MM.1S (cell line): ENCODE measurements around the gene HTR2B.
A peak's percentile ranks its signal among the peaks of the same experiment; 100 is the strongest.

Experiments
- DNase-seq: peaks from one replicate; pipeline ENCODE4 v3.0.0-alpha.2; 2015
- H2AFZ ChIP-seq: fragments of 300-600 bp; sonication (generic); 2 replicates; pipeline ENCODE4 v1.6.0; 2016; ENCODE audit warnings: antibody characterized with exemption, low read length
- H3F3A ChIP-seq: fragments of 300-600 bp; sonication (generic); 2 replicates; pipeline ENCODE4 v1.6.1; 2016; ENCODE audit warnings: mild to moderate bottlenecking, antibody characterized with exemption, low read length, moderate library complexity, mixed read lengths; ENCODE audit not compliant: insufficient read depth
- H3K27ac ChIP-seq: fragments of 300-600 bp; sonication (generic); 2 replicates; pipeline ENCODE4 v1.5.1; 2016; ENCODE audit warnings: mild to moderate bottlenecking, low read length
- H3K27me3 ChIP-seq: fragments of 300-600 bp; sonication (generic); replicated peaks from 2 replicates; pipeline ENCODE4 v1.6.0; 2016; ENCODE audit warnings: low read length; ENCODE audit not compliant: insufficient read depth
- H3K36me3 ChIP-seq: fragments of 300-600 bp; sonication (generic); replicated peaks from 2 replicates; pipeline ENCODE4 v1.6.1; 2016; ENCODE audit warnings: mild to moderate bottlenecking, low read length, mixed read lengths; ENCODE audit not compliant: insufficient read depth
- H3K4me1 ChIP-seq: fragments of 300-600 bp; sonication (generic); 2 replicates; pipeline ENCODE4 v1.6.1; 2016; ENCODE audit warnings: low read length, mixed read lengths
- H3K4me2 ChIP-seq: fragments of 300-600 bp; sonication (generic); 2 replicates; pipeline ENCODE4 v1.6.0; 2016; ENCODE audit warnings: low read depth, low read length
- H3K4me3 ChIP-seq: fragments of 300-600 bp; sonication (generic); 2 replicates; pipeline ENCODE4 v1.5.1; 2016; ENCODE audit warnings: low read length, mixed read lengths
- H3K79me2 ChIP-seq: fragments of 300-600 bp; sonication (generic); 2 replicates; pipeline ENCODE4 v1.6.1; 2016; ENCODE audit warnings: mixed run types, low read length, mixed read lengths
- H3K9ac ChIP-seq: fragments of 300-600 bp; sonication (generic); 2 replicates; pipeline ENCODE4 v1.6.1; 2016; ENCODE audit warnings: low read length, mixed read lengths
- H3K9me2 ChIP-seq: fragments of 300-600 bp; sonication (generic); replicated peaks from 2 replicates; pipeline ENCODE4 v1.6.1; 2016; ENCODE audit warnings: mild to moderate bottlenecking, low read length, mixed read lengths; ENCODE audit not compliant: insufficient read depth
- H3K9me3 ChIP-seq: fragments of 300-600 bp; sonication (generic); replicated peaks from 2 replicates; pipeline ENCODE4 v1.6.1; 2016; ENCODE audit warnings: mild to moderate bottlenecking, low read length, mixed read lengths; ENCODE audit not compliant: insufficient read depth
- H4K20me1 ChIP-seq: fragments of 300-600 bp; sonication (generic); 2 replicates; pipeline ENCODE4 v1.6.1; 2016; ENCODE audit warnings: mild to moderate bottlenecking, low read length, moderate library complexity, mixed read lengths; ENCODE audit not compliant: insufficient read depth
- CTCF ChIP-seq: fragments of 300-600 bp; sonication (generic); IDR thresholded peaks from 2 replicates; pipeline ENCODE4 v1.5.1; 2016; ENCODE audit warnings: antibody characterized with exemption, low read length, mixed read lengths
- EZH2 ChIP-seq: fragments of 300-600 bp; sonication (generic); optimal IDR thresholded peaks from 2 replicates; pipeline ENCODE3; 2017; ENCODE audit warnings: low read depth, mild to moderate bottlenecking, antibody characterized with exemption, low read length, mixed read lengths
- EZH2phosphoT487 ChIP-seq: fragments of 300-600 bp; sonication (generic); IDR thresholded peaks from 2 replicates; pipeline ENCODE4 v1.6.1; 2018; ENCODE audit warnings: antibody characterized with exemption, low read length

HTR2B gene

GRCh38 chr2:231161877-231162329 lies 37.1 kb upstream of the HTR2B start:
- Histone ChIP-seq H3K79me2 (no peaks in the 10 kb centered on the region), H4K20me1 (no peaks in the 10 kb centered on the region), H3F3A (peaks cover 23% of the 10 kb centered on the region), H3K9ac (peak overlapping the region; percentile 25; the same call in 1 of the 2 replicates), H3K9me2 (no peaks in the 10 kb centered on the region), H3K4me3 (no peak overlapping the region), H3K4me1 (peaks cover 26% of the 10 kb centered on the region), H3K27me3 (no peaks in the 10 kb centered on the region), H3K9me3 (no peaks in the 10 kb centered on the region), H3K36me3 (no peaks in the 10 kb centered on the region; the same call in 1 of the 2 replicates), H3K4me2 (peak overlapping the region; percentile 53; the same call in 1 of the 2 replicates), H2AFZ (no peak overlapping the region), H3K27ac (peak overlapping the region; percentile 82)
- TF ChIP-seq EZH2 (no peak), EZH2phosphoT487 (no peak), CTCF (no peak)
- DNase-seq, result no peak

- Histone ChIP-seq H3K79me2 (no peaks in the 10 kb centered on the region), H3K9me3 (no peaks in the 10 kb centered on the region), H4K20me1 (no peaks in the 10 kb centered on the region), H3K4me1 (peaks cover 26% of the 10 kb centered on the region), H3K9me2 (no peaks in the 10 kb centered on the region), H3K36me3 (no peaks in the 10 kb centered on the region), H3K4me2 (peak overlapping the region; percentile 53; the same call in 1 of the 2 replicates), H3F3A (peaks cover 23% of the 10 kb centered on the region), H3K27me3 (no peaks in the 10 kb centered on the region), H3K4me3 (no peak overlapping the region), H2AFZ (no peak overlapping the region), H3K27ac (peak overlapping the region; percentile 82), H3K9ac (peak overlapping the region; percentile 25; the same call in 1 of the 2 replicates)
- DNase-seq, result peak; percentile 91
- TF ChIP-seq EZH2phosphoT487 (no peak), CTCF (no peak), EZH2 (no peak)
These were observed 36.5 kb upstream of the HTR2B start for GRCh38 chr2:231161252-231161839.

- Histone ChIP-seq H3K36me3 (no peaks in the 10 kb centered on the region; the same call in 1 of the 2 replicates), H3K9ac (peak overlapping the region; percentile 30; the same call in 1 of the 2 replicates), H3K9me2 (no peaks in the 10 kb centered on the region), H3K27me3 (no peaks in the 10 kb centered on the region), H3K4me1 (peaks cover 26% of the 10 kb centered on the region), H3K9me3 (no peaks in the 10 kb centered on the region), H3K79me2 (no peaks in the 10 kb centered on the region), H3F3A (peaks cover 23% of the 10 kb centered on the region), H3K4me3 (no peak overlapping the region), H3K27ac (peak overlapping the region; percentile 82; the same call in 1 of the 2 replicates), H4K20me1 (no peaks in the 10 kb centered on the region), H3K4me2 (peak overlapping the region; percentile 44; the same call in 1 of the 2 replicates), H2AFZ (no peak overlapping the region)
- TF ChIP-seq EZH2, result no peak
- TF ChIP-seq CTCF, result no peak
- no peak for TF ChIP-seq EZH2phosphoT487
- no peak for DNase-seq
These were observed 35.9 kb upstream of the HTR2B start for GRCh38 chr2:231160701-231161100.
